Vagina (tissue), 2 donors: Measurements from ENCODE around the gene SCO1.

Source experiments
- CTCF ChIP-seq, 3 experiments: fragments of 450-650 bp in 2 of 3; fragments of 200-600 bp in 1 of 3; sonication (generic) in 1 of 3; IDR thresholded peaks; one replicate each; pipeline ENCODE4 v1.5.1; 2017 to 2019; ENCODE audit warnings: antibody characterized with exemption in 3 of 3, mild to moderate bottlenecking in 2 of 3, moderate library complexity in 2 of 3
- POLR2A ChIP-seq, 2 donors: fragments of 450-650 bp; IDR thresholded peaks; one replicate each; pipeline ENCODE4 v1.6.1; 2017; ENCODE audit warnings: antibody characterized with exemption in 2 of 2, mild to moderate bottlenecking in 2 of 2, moderate library complexity in 2 of 2

GRCh38 chr17:10624969-10625368, 72.4 kb downstream of the SCO1 start:
- TF ChIP-seq CTCF (IDR thresholded peaks at IDR 0.05) (no peak), POLR2A (IDR thresholded peaks at IDR 0.05) (no peak)
